ENCODE measurements around the gene CTDSPL.

CTDSPL gene

DNA sequence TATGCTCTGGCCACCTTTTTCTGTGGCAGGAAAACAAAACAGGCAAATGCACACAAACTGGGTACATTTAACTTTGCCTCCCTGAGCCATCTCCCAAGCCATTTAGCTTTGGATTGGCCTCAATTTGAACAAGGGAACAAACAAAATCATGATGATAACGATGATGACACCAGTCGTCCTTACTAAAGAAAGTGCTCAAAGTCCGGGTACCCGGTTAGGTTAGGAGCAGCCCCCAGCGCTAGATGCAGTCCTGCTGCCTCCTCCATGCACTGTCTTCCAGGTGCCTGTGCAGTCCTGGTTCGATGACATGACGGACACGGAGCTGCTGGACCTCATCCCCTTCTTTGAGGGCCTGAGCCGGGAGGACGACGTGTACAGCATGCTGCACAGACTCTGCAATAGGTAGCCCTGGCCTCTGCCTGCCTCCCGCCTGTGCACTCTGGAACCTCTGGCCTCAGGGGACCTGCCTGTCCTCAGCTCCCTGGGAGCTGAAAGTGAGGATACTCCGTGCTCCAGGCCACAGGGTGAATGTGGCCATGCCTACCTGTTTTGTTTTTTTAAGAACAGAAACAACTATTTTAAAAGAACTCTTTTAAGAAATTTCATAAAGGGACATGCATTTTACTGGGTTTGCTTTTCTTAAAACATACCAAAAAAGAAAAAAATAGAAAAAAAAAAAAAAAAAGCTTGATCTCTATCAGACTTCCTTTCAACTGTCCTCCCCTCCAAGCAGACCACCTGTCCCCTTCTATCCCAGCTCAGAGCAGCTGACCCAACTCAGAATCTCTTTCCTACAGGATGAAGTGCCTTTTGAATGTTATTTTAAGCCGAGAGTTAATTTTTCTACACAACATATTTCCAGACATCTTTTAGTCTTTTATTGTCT, 119.0 kb downstream of the CTDSPL start:
- H3K9ac ChIP-seq (ENCODE audit: low read depth, low read length, poor library complexity): no peak overlapping the region
- no peak overlapping the region for H2AFZ ChIP-seq (ENCODE audit: low read length)
- H3K27me3 ChIP-seq (ENCODE audit: control insufficient read depth in 3 of 3, insufficient read depth in 3 of 3, low read depth in 1 of 3, low read length in 3 of 3): no peaks in the 10 kb centered on the region
- no peak overlapping the region for H2BK5ac ChIP-seq (ENCODE audit: low read length)
- H3K18ac ChIP-seq (ENCODE audit: low read length): no peak overlapping the region
- H3K4ac ChIP-seq (ENCODE audit: low read length): no peak overlapping the region
- H3K27ac ChIP-seq (replicated peaks; ENCODE audit: low read length): no peak overlapping the region
- no peak for DNase-seq (ENCODE audit: low spot score)
- H3K23ac ChIP-seq (ENCODE audit: low read depth, low read length, poor library complexity): peak overlapping the region; percentile 57
- peaks cover 11 to 49% of the 10 kb centered on the region in 2 donors for H3K36me3 ChIP-seq (replicated peaks in 1 of 2; ENCODE audit: control insufficient read depth in 2 of 2, insufficient read depth in 2 of 2, low read length in 2 of 2)
- peaks cover 0 to 2% of the 10 kb centered on the region in 2 donors for H3K9me3 ChIP-seq (replicated peaks in 1 of 2; ENCODE audit: control insufficient read depth in 2 of 2, insufficient read depth in 1 of 2, low read depth in 1 of 2, low read length in 2 of 2)
- H3K4me2 ChIP-seq (ENCODE audit: insufficient read depth, low read length, poor library complexity, severe bottlenecking): no peak overlapping the region
- H3K14ac ChIP-seq (ENCODE audit: low read length): no peak overlapping the region
- H2BK15ac ChIP-seq (ENCODE audit: low read length): no peak overlapping the region
- H2BK12ac ChIP-seq (ENCODE audit: low read length): no peak overlapping the region
- no peak overlapping the region for H2BK120ac ChIP-seq (ENCODE audit: low read depth, low read length)
- no peak overlapping the region for H3K4me3 ChIP-seq (ENCODE audit: low read length in 2 of 2)
- H4K91ac ChIP-seq (ENCODE audit: low read depth, low read length, poor library complexity): no peak overlapping the region
- H3K79me1 ChIP-seq (ENCODE audit: low read depth, low read length): no peaks in the 10 kb centered on the region
- WGBS, 2 donors (ENCODE audit: extremely low coverage in 2 of 2, insufficient read length in 2 of 2, insufficient replicate concordance in 1 of 2): no CpG with 5 or more reads among the region's 14 CpGs
- H2AK5ac ChIP-seq (ENCODE audit: low read depth, low read length): no peak overlapping the region
- no peaks in the 10 kb centered on the region for H3K4me1 ChIP-seq (ENCODE audit: control insufficient read depth in 2 of 2, insufficient read depth in 1 of 2, low read depth in 1 of 2, low read length in 2 of 2)
- H4K8ac ChIP-seq (ENCODE audit: low read depth, low read length): no peak overlapping the region

DNA sequence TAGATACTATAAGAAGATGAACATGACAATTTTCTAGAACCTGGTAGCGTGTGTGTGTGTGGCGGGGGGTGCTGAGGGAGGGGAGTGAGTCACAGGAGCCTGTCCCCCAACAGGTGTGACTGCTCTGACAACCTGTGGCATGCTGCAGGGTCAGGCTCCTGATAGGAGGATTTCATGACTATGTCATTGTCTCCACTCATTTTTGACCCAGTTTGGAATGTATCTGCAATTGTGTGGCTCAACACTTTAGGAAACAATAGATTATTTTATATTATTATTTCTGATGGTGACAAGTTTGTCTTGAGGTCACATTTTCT, 119.6 kb downstream of the CTDSPL start:
- no peak overlapping the region for H3K18ac ChIP-seq (ENCODE audit: low read length)
- no peak overlapping the region for H2BK12ac ChIP-seq (ENCODE audit: low read length)
- no peak overlapping the region for H3K4me3 ChIP-seq (ENCODE audit: low read length in 2 of 2)
- H3K27me3 ChIP-seq (ENCODE audit: control insufficient read depth in 3 of 3, insufficient read depth in 3 of 3, low read depth in 1 of 3, low read length in 3 of 3): no peaks in the 10 kb centered on the region
- H3K9ac ChIP-seq (ENCODE audit: low read depth, low read length, poor library complexity): no peak overlapping the region
- no peak overlapping the region for H3K4me2 ChIP-seq (ENCODE audit: insufficient read depth, low read length, poor library complexity, severe bottlenecking)
- H3K27ac ChIP-seq (replicated peaks; ENCODE audit: low read length): no peak overlapping the region
- H3K79me1 ChIP-seq (ENCODE audit: low read depth, low read length): no peaks in the 10 kb centered on the region
- no peak overlapping the region for H4K91ac ChIP-seq (ENCODE audit: low read depth, low read length, poor library complexity)
- H4K8ac ChIP-seq (ENCODE audit: low read depth, low read length): no peak overlapping the region
- H3K36me3 ChIP-seq (replicated peaks in 1 of 2; ENCODE audit: control insufficient read depth in 2 of 2, insufficient read depth in 2 of 2, low read length in 2 of 2): peaks cover 7 to 43% of the 10 kb centered on the region in 2 donors
- H3K4me1 ChIP-seq (ENCODE audit: control insufficient read depth in 2 of 2, insufficient read depth in 1 of 2, low read depth in 1 of 2, low read length in 2 of 2): no peaks in the 10 kb centered on the region
- H2BK5ac ChIP-seq (ENCODE audit: low read length): no peak overlapping the region
- no peaks in the 10 kb centered on the region for H3K9me3 ChIP-seq (replicated peaks in 1 of 2; ENCODE audit: control insufficient read depth in 2 of 2, insufficient read depth in 1 of 2, low read depth in 1 of 2, low read length in 2 of 2)
- no peak for DNase-seq (ENCODE audit: low spot score)
- H3K23ac ChIP-seq (ENCODE audit: low read depth, low read length, poor library complexity): no peak overlapping the region
- no peak overlapping the region for H2BK15ac ChIP-seq (ENCODE audit: low read length)
- H3K14ac ChIP-seq (ENCODE audit: low read length): no peak overlapping the region
- no peak overlapping the region for H2BK120ac ChIP-seq (ENCODE audit: low read depth, low read length)
- no peak overlapping the region for H2AFZ ChIP-seq (ENCODE audit: low read length)
- no peak overlapping the region for H2AK5ac ChIP-seq (ENCODE audit: low read depth, low read length)
- no peak overlapping the region for H3K4ac ChIP-seq (ENCODE audit: low read length)
- no CpG with 5 or more reads among the region's 2 CpGs for WGBS, 2 donors (ENCODE audit: extremely low coverage in 2 of 2, insufficient read length in 2 of 2, insufficient replicate concordance in 1 of 2)

DNA sequence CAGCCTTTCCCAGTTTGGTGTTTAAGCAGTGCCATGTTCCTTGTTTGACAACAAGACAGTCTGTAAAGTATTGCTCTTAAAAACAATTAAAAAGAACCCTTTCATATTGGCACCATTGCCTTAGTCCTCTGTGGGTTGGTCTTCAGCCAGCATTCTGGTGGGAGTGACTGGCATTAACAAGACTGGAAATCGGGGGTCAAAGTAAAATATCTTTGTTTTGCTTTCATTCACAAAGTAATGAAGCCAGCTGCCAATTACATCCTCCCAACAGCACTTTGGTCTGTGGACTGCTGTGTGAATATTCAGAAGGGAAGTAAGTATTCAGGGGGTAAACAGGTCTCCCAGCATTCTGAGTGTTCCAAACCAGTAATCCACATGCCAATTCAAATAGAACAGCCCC, 120.7 kb downstream of the CTDSPL start:
- no CpG with 5 or more reads among the region's 1 CpG for WGBS, 2 donors (ENCODE audit: extremely low coverage in 2 of 2, insufficient read length in 2 of 2, insufficient replicate concordance in 1 of 2)
- H3K27me3 ChIP-seq (ENCODE audit: control insufficient read depth in 3 of 3, insufficient read depth in 3 of 3, low read depth in 1 of 3, low read length in 3 of 3): no peaks in the 10 kb centered on the region
- H2BK12ac ChIP-seq (ENCODE audit: low read length): no peak overlapping the region
- no peaks in the 10 kb centered on the region for H3K4me1 ChIP-seq (ENCODE audit: control insufficient read depth in 2 of 2, insufficient read depth in 1 of 2, low read depth in 1 of 2, low read length in 2 of 2)
- no peak overlapping the region for H3K27ac ChIP-seq (replicated peaks; ENCODE audit: low read length)
- no peak overlapping the region for H3K23ac ChIP-seq (ENCODE audit: low read depth, low read length, poor library complexity)
- H2BK15ac ChIP-seq (ENCODE audit: low read length): no peak overlapping the region
- no peak overlapping the region for H2AK5ac ChIP-seq (ENCODE audit: low read depth, low read length)
- no peak overlapping the region for H2BK120ac ChIP-seq (ENCODE audit: low read depth, low read length)
- H3K4me2 ChIP-seq (ENCODE audit: insufficient read depth, low read length, poor library complexity, severe bottlenecking): no peak overlapping the region
- no peaks in the 10 kb centered on the region for H3K79me1 ChIP-seq (ENCODE audit: low read depth, low read length)
- H3K14ac ChIP-seq (ENCODE audit: low read length): no peak overlapping the region
- no peak overlapping the region for H3K18ac ChIP-seq (ENCODE audit: low read length)
- H3K36me3 ChIP-seq (replicated peaks in 1 of 2; ENCODE audit: control insufficient read depth in 2 of 2, insufficient read depth in 2 of 2, low read length in 2 of 2): peaks cover 5 to 37% of the 10 kb centered on the region in 2 donors
- H4K91ac ChIP-seq (ENCODE audit: low read depth, low read length, poor library complexity): no peak overlapping the region
- H3K4ac ChIP-seq (ENCODE audit: low read length): no peak overlapping the region
- H2BK5ac ChIP-seq (ENCODE audit: low read length): no peak overlapping the region
- no peak overlapping the region for H4K8ac ChIP-seq (ENCODE audit: low read depth, low read length)
- no peak overlapping the region for H3K4me3 ChIP-seq (ENCODE audit: low read length in 2 of 2)
- H3K9ac ChIP-seq (ENCODE audit: low read depth, low read length, poor library complexity): no peak overlapping the region
- DNase-seq (ENCODE audit: low spot score): no peak
- no peak overlapping the region for H2AFZ ChIP-seq (ENCODE audit: low read length)
- H3K9me3 ChIP-seq (replicated peaks in 1 of 2; ENCODE audit: control insufficient read depth in 2 of 2, insufficient read depth in 1 of 2, low read depth in 1 of 2, low read length in 2 of 2): no peaks in the 10 kb centered on the region

DNA sequence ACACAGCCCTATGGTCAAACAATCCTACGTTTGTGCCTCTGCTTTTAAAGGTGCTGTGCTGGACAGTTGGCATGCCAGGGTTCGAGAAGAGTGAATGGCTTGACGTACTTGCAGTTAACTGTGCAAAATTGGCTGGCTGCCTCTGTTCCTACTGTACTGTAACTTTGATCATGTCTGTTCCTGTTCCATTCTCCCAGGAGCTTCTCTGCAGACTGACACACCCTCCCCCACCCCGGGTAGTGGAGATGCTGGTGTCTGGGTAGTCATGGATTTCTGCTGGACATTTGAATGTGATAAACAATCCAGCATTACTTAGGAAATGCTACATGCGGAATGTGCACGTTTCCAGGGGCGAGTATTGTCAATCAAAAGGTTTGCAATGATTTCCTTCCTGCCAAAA, 122.4 kb downstream of the CTDSPL start:
- no peak overlapping the region for H2BK5ac ChIP-seq (ENCODE audit: low read length)
- no peak overlapping the region for H2AFZ ChIP-seq (ENCODE audit: low read length)
- no peak overlapping the region for H2AK5ac ChIP-seq (ENCODE audit: low read depth, low read length)
- no peaks in the 10 kb centered on the region for H3K9me3 ChIP-seq (replicated peaks in 1 of 2; ENCODE audit: control insufficient read depth in 2 of 2, insufficient read depth in 1 of 2, low read depth in 1 of 2, low read length in 2 of 2)
- no peak overlapping the region for H3K27ac ChIP-seq (replicated peaks; ENCODE audit: low read length)
- H2BK120ac ChIP-seq (ENCODE audit: low read depth, low read length): no peak overlapping the region
- no peak overlapping the region for H3K18ac ChIP-seq (ENCODE audit: low read length)
- no peak overlapping the region for H4K8ac ChIP-seq (ENCODE audit: low read depth, low read length)
- H3K4me3 ChIP-seq (ENCODE audit: low read length in 2 of 2): no peak overlapping the region
- no peak for DNase-seq (ENCODE audit: low spot score)
- H2BK12ac ChIP-seq (ENCODE audit: low read length): no peak overlapping the region
- no CpG with 5 or more reads among the region's 7 CpGs for WGBS, 2 donors (ENCODE audit: extremely low coverage in 2 of 2, insufficient read length in 2 of 2, insufficient replicate concordance in 1 of 2)
- no peaks in the 10 kb centered on the region for H3K4me1 ChIP-seq (ENCODE audit: control insufficient read depth in 2 of 2, insufficient read depth in 1 of 2, low read depth in 1 of 2, low read length in 2 of 2)
- no peak overlapping the region for H3K14ac ChIP-seq (ENCODE audit: low read length)
- H3K79me1 ChIP-seq (ENCODE audit: low read depth, low read length): no peaks in the 10 kb centered on the region
- H3K27me3 ChIP-seq (ENCODE audit: control insufficient read depth in 3 of 3, insufficient read depth in 3 of 3, low read depth in 1 of 3, low read length in 3 of 3): peaks cover 0 to 2% (median 0%) of the 10 kb centered on the region in 3 experiments
- H3K4ac ChIP-seq (ENCODE audit: low read length): no peak overlapping the region
- no peak overlapping the region for H4K91ac ChIP-seq (ENCODE audit: low read depth, low read length, poor library complexity)
- H3K4me2 ChIP-seq (ENCODE audit: insufficient read depth, low read length, poor library complexity, severe bottlenecking): no peak overlapping the region
- no peak overlapping the region for H3K9ac ChIP-seq (ENCODE audit: low read depth, low read length, poor library complexity)
- no peak overlapping the region for H2BK15ac ChIP-seq (ENCODE audit: low read length)
- peaks cover 5 to 37% of the 10 kb centered on the region in 2 donors for H3K36me3 ChIP-seq (replicated peaks in 1 of 2; ENCODE audit: control insufficient read depth in 2 of 2, insufficient read depth in 2 of 2, low read length in 2 of 2)
- no peak overlapping the region for H3K23ac ChIP-seq (ENCODE audit: low read depth, low read length, poor library complexity)

Measured in neuronal stem cell (in vitro differentiated cells).